WTC11 (cell line): ENCODE data around the gene TRPV2. TPM values are rescaled to one million over a fixed set of nuclear protein-coding genes. Genes with fewer than 3 reads are reported as not detected.

Experiments used
- ARID4B ChIP-seq: sonication (generic); formaldehyde crosslinking; IDR thresholded peaks from 2 replicates; pipeline ENCODE4 v1.8.0; 2023; ENCODE audit warnings: missing genetic modification reagents, mild to moderate bottlenecking, borderline replicate concordance
- CBFB ChIP-seq: sonication (generic); formaldehyde crosslinking; IDR thresholded peaks from 2 replicates; pipeline ENCODE4 v1.8.1; 2022; ENCODE audit warnings: mild to moderate bottlenecking, low read depth, missing genetic modification reagents
- CREB1 ChIP-seq: sonication (generic); formaldehyde crosslinking; IDR thresholded peaks from 2 replicates; pipeline ENCODE4 v1.8.0; 2023; ENCODE audit warnings: mild to moderate bottlenecking, missing genetic modification reagents
- E2F1 ChIP-seq: sonication (generic); formaldehyde crosslinking; IDR thresholded peaks from 2 replicates; pipeline ENCODE4 v1.8.0; 2022; ENCODE audit warnings: mild to moderate bottlenecking, missing genetic modification reagents
- ELF4 ChIP-seq: sonication (generic); formaldehyde crosslinking; IDR thresholded peaks from 2 replicates; pipeline ENCODE4 v1.8.1; 2022; ENCODE audit warnings: low read depth, mild to moderate bottlenecking, moderate library complexity, missing genetic modification reagents
- FOXJ3 ChIP-seq: sonication (generic); formaldehyde crosslinking; IDR thresholded peaks from 2 replicates; pipeline ENCODE4 v1.9.0; 2021; ENCODE audit warnings: missing genetic modification reagents, mild to moderate bottlenecking, borderline replicate concordance
- GRHL2 ChIP-seq: fragments of 250-450 bp; sonication (Bioruptor Pico); IDR thresholded peaks from 2 replicates; pipeline ENCODE4 v1.8.0; 2022; ENCODE audit warnings: mild to moderate bottlenecking, moderate library complexity; ENCODE audit not compliant: insufficient replicate concordance, severe bottlenecking
- GTF2I ChIP-seq: fragments of 250-450 bp; sonication (Bioruptor Pico); conservative IDR thresholded peaks from 2 replicates; pipeline ENCODE4 v1.4.0; 2021; ENCODE audit warnings: mild to moderate bottlenecking
- OVOL2 ChIP-seq: fragments of 250-450 bp; sonication (Bioruptor Pico); IDR thresholded peaks from 2 replicates; pipeline ENCODE4 v1.9.0; 2021; ENCODE audit warnings: mild to moderate bottlenecking, borderline replicate concordance
- PRRX2 ChIP-seq: fragments of 250-450 bp; sonication (Bioruptor Pico); IDR thresholded peaks from 2 replicates; pipeline ENCODE4 v1.8.0; 2021; ENCODE audit warnings: mild to moderate bottlenecking
- SOX15 ChIP-seq: fragments of 250-450 bp; sonication (Bioruptor Pico); IDR thresholded peaks from 2 replicates; pipeline ENCODE4 v1.9.0; 2021; ENCODE audit warnings: mild to moderate bottlenecking
- TP53 ChIP-seq: sonication (generic); formaldehyde crosslinking; IDR thresholded peaks from 2 replicates; pipeline ENCODE4 v1.8.1; 2023; ENCODE audit warnings: mild to moderate bottlenecking, missing genetic modification reagents
- USF1 ChIP-seq: sonication (generic); formaldehyde crosslinking; IDR thresholded peaks from 2 replicates; pipeline ENCODE4 v1.8.0; 2022; ENCODE audit warnings: mild to moderate bottlenecking, missing genetic modification reagents
- ZBTB21 ChIP-seq: sonication (generic); formaldehyde crosslinking; IDR thresholded peaks from 2 replicates; pipeline ENCODE4 v1.8.1; 2023; ENCODE audit warnings: mild to moderate bottlenecking, missing genetic modification reagents, borderline replicate concordance
- ZNF121 ChIP-seq: sonication (generic); formaldehyde crosslinking; IDR thresholded peaks from 2 replicates; pipeline ENCODE4 v1.8.0; 2023; ENCODE audit warnings: missing genetic modification reagents
- ZNF232 ChIP-seq: sonication (generic); formaldehyde crosslinking; IDR thresholded peaks from 2 replicates; pipeline ENCODE4 v1.8.0; 2022; ENCODE audit warnings: mild to moderate bottlenecking, missing genetic modification reagents
- ZNF263 ChIP-seq: sonication (generic); formaldehyde crosslinking; IDR thresholded peaks from 2 replicates; pipeline ENCODE4 v1.8.1; 2022; ENCODE audit warnings: low read depth, mild to moderate bottlenecking, moderate library complexity, missing genetic modification reagents
- total RNA-seq: library from RNA; stranded (reverse); gene quantifications from 3 replicates; pipeline ENCODE4 v1.2.3, GENCODE V29; 2021
- TF ChIP-seq, protein P1 (sequence below): fragments of 250-450 bp; sonication (Bioruptor Pico); conservative IDR thresholded peaks from 2 replicates; pipeline ENCODE4 v1.9.0; 2021; ENCODE audit warnings: mild to moderate bottlenecking
- TF ChIP-seq, protein P2 (sequence below): fragments of 250-450 bp; sonication (Bioruptor Pico); IDR thresholded peaks from 2 replicates; pipeline ENCODE4 v1.8.0; 2021; ENCODE audit warnings: mild to moderate bottlenecking
- TF ChIP-seq, protein P3 (sequence below): sonication (generic); formaldehyde crosslinking; IDR thresholded peaks from 2 replicates; pipeline ENCODE4 v1.8.1; 2023; ENCODE audit warnings: mild to moderate bottlenecking, missing genetic modification reagents, moderate library complexity
- TF ChIP-seq, protein P4 (sequence below): sonication (generic); formaldehyde crosslinking; IDR thresholded peaks from 2 replicates; pipeline ENCODE4 v1.8.1; 2023; ENCODE audit warnings: mild to moderate bottlenecking, moderate library complexity, missing genetic modification reagents
- TF ChIP-seq, protein P5 (sequence below): sonication (generic); formaldehyde crosslinking; IDR thresholded peaks from 2 replicates; pipeline ENCODE4 v1.8.0; 2022; ENCODE audit warnings: mild to moderate bottlenecking, missing genetic modification reagents

TRPV2 gene
- total RNA-seq, 1 experiment from 2014 or later = 3.5 TPM

DNA sequence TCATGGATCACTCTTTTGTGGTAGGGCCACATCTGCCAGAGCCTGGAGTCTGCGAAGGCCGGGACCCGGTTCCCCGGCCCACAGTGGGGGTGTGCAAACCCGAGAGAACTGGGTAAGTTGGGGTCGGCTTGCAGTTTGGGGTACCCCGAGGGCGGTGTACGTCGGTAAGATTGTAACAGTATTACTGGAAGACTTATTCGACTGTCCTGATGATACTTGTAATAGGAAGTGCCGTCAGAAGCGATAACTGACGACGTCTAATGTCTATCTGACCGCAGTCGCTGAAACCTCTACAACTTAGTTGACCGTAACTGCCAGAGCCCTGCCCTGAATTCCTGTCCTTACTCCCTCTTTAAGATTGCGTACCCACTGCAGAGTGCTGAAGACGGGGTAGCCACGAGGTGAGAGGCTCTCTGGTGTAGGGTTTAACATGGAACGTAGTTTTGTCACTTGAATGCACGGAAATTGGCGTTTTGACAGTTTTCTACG is 24.0 kb downstream of the TRPV2 start (continued):
- TF ChIP-seq, protein P1, sequence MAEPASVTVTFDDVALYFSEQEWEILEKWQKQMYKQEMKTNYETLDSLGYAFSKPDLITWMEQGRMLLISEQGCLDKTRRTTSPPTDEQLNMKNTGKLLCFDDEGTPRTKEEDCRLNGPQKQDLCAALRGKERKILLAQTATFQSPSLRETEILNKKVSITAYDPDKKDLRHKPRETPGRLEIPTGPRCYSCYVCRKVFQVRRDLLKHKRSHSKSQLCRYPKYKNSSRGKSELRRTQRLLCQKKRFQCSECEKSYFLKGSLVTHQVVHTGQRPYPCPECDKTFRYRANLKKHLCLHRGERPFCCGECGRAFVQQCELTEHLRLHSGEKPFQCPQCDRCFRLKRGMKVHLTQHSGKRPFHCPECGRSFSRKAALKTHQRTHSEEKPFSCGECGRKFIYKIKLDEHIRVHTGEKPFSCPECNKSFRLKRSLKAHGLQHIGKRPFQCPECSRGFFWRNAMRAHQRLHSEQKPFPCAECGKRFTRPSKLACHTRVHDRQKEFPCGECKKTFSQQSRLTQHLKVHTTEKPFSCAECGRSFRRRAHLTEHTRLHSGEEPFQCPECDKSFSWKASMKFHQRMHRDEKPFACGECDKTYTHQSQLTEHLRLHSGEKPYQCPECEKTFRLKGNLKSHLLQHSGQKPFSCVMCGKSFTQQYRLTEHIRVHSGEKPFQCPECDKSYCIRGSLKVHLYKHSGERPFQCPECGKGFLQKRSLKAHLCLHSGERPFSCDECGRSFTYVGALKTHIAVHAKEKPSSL (CRISPR knock-in tag) = no peak
- TF ChIP-seq ELF4 (CRISPR knock-in tag) (no peak), SOX15 (CRISPR knock-in tag) (no peak), PRRX2 (peak; percentile 59; the same call in 1 of the 2 replicates), OVOL2 (CRISPR knock-in tag) (no peak), GTF2I (CRISPR knock-in tag) (no peak), CBFB (CRISPR knock-in tag) (0 out of 2 replicates have a peak, but pooled peaks have one; percentile 3), ZNF121 (CRISPR knock-in tag) (no peak), ZNF263 (CRISPR knock-in tag) (0 out of 2 replicates have a peak, but pooled peaks have one; percentile 20), ZBTB21 (no peak), CREB1 (CRISPR knock-in tag) (no peak), E2F1 (CRISPR knock-in tag) (no peak), ARID4B (CRISPR knock-in tag) (peak; percentile 45; the same call in 1 of the 2 replicates), USF1 (CRISPR knock-in tag) (no peak; the same call in 1 of the 2 replicates), ZNF232 (no peak), FOXJ3 (CRISPR knock-in tag) (no peak), GRHL2 (no peak), TP53 (CRISPR knock-in tag) (0 out of 2 replicates have a peak, but pooled peaks have one; percentile 71)
- TF ChIP-seq, protein P2, sequence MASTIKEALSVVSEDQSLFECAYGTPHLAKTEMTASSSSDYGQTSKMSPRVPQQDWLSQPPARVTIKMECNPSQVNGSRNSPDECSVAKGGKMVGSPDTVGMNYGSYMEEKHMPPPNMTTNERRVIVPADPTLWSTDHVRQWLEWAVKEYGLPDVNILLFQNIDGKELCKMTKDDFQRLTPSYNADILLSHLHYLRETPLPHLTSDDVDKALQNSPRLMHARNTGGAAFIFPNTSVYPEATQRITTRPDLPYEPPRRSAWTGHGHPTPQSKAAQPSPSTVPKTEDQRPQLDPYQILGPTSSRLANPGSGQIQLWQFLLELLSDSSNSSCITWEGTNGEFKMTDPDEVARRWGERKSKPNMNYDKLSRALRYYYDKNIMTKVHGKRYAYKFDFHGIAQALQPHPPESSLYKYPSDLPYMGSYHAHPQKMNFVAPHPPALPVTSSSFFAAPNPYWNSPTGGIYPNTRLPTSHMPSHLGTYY (CRISPR knock-in tag) = no peak; the same call in 1 of the 2 replicates
- TF ChIP-seq, protein P3, sequence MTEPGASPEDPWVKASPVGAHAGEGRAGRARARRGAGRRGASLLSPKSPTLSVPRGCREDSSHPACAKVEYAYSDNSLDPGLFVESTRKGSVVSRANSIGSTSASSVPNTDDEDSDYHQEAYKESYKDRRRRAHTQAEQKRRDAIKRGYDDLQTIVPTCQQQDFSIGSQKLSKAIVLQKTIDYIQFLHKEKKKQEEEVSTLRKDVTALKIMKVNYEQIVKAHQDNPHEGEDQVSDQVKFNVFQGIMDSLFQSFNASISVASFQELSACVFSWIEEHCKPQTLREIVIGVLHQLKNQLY (CRISPR knock-in tag) = no peak
- TF ChIP-seq, protein P4, sequence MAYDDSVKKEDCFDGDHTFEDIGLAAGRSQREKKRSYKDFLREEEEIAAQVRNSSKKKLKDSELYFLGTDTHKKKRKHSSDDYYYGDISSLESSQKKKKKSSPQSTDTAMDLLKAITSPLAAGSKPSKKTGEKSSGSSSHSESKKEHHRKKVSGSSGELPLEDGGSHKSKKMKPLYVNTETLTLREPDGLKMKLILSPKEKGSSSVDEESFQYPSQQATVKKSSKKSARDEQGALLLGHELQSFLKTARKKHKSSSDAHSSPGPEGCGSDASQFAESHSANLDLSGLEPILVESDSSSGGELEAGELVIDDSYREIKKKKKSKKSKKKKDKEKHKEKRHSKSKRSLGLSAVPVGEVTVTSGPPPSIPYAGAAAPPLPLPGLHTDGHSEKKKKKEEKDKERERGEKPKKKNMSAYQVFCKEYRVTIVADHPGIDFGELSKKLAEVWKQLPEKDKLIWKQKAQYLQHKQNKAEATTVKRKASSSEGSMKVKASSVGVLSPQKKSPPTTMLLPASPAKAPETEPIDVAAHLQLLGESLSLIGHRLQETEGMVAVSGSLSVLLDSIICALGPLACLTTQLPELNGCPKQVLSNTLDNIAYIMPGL (CRISPR knock-in tag) = peak; percentile 77; the same call in 1 of the 2 replicates
- TF ChIP-seq, protein P5, sequence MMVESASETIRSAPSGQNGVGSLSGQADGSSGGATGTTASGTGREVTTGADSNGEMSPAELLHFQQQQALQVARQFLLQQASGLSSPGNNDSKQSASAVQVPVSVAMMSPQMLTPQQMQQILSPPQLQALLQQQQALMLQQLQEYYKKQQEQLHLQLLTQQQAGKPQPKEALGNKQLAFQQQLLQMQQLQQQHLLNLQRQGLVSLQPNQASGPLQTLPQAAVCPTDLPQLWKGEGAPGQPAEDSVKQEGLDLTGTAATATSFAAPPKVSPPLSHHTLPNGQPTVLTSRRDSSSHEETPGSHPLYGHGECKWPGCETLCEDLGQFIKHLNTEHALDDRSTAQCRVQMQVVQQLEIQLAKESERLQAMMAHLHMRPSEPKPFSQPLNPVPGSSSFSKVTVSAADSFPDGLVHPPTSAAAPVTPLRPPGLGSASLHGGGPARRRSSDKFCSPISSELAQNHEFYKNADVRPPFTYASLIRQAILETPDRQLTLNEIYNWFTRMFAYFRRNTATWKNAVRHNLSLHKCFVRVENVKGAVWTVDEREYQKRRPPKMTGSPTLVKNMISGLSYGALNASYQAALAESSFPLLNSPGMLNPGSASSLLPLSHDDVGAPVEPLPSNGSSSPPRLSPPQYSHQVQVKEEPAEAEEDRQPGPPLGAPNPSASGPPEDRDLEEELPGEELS = no peak
